Left colon (tissue), 2 donors: ENCODE data around the gene SOS1. TPM values are rescaled to one million over a fixed set of nuclear protein-coding genes. Genes with fewer than 3 reads are reported as not detected.

Source experiments
- ATAC-seq: fragments of 200-7000 bp; cut with Tn5 transposase; one replicate; pipeline ENCODE4 v1.9.1; 2020; ENCODE audit warnings: mild to moderate bottlenecking, moderate library complexity
- DNase-seq, 2 donors: peaks; one replicate each; pipeline ENCODE4 v3.0.0-alpha.2; 2020
- intact Hi-C, 2 donors: fragments of 100-400 bp; cut with DNase I in 1 of 2; cut with micrococcal nuclease in 1 of 2; formaldehyde crosslinking; loops; one replicate each; pipeline versions ENCODE4 v1.11.2 to v1.14.0; 2022; cut with DNase I, micrococcal nuclease
- total RNA-seq, 2 donors: library from RNA; stranded (reverse); fragmentation: NEBNext Ultra II Directional; extraction: Animal tissue kit (Norgen Biotek cat#: 25700); gene quantifications; one replicate each; pipeline ENCODE4 v1.2.1, GENCODE V29; 2021
- donor health status: DM: no; HTN: no; CAD: no.
- donor health status: DM: yes; HTN: yes; CAD: no.

The SOS1 gene
- total RNA-seq, 2 donors from 2014 or later, result 30.0 to 31.2 TPM

DNA sequence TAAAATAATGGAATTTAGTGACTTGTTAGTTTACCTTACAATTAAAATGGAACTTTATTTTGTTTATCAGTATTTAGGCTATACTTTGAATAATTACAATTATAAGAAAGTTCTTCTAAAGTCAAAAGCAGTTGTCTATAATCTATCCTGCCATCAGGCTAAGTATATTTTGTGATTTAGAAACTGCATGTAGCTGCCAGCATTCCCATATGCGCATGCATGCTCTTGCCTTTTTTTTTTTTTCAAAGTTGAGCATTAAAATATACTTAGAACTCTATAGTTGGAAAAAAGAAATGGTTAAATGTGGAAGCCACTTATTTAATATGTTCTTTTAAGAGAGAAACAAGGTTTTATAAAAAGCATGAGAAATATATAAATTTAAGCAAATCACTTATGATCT is 132.1 kb downstream of the SOS1 start:
- intact Hi-C loops, result no loop called here
- no peak for ATAC-seq
- DNase-seq, result no peak

DNA sequence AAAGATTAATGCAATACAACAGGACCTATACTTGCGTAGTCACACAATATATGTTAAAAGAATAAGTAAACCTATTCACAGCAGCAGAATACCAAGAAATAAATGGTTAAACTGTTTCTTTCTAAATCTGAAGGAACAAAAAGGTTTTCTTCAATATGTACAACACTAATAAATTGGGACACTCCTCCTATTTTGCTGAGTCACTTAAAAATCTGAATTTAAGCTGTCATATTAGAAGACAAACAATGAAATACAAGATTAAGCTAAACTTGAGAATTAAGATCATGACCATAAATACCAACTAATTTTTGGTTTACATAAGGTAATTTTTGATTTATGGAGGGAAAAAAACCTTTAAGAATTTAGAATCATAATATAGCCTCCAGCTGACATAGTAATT is 138.4 kb downstream of the SOS1 start:
- intact Hi-C loops, result no loop called here
- ATAC-seq, result no peak
- DNase-seq, result no peak

DNA sequence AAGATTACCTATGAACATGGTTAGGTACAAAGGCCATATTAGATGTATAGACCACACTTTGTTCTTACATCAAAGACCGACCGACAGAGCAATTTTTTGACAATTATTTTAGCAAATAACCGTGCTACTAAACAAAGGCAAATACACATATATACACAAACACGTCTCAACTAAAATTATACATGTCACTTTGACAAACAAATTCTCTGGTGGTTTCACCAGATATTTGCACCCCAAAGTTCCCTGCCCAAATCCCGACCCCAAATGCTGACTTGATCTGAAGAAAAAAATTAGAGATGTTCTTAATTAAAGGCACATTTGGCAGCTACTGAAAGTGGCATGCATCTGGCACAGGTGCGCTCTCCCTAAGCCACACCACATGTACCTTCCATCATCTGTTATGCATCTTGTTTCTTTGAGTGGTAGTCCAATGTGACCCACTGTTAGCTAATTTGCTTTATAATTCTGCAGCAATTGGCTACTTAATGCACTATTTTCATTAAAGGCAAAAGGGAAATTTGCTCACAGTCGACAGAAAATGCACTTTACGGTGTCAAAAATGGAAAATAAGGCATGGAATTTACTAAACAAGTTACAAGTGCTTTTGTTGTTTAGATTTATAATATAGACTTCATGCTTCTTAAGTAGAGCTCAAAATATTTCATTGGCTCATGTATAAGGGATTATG is 139.0 kb downstream of the SOS1 start:
- intact Hi-C loops, result no loop called here
- DNase-seq (no peak), ATAC-seq (no peak)

DNA sequence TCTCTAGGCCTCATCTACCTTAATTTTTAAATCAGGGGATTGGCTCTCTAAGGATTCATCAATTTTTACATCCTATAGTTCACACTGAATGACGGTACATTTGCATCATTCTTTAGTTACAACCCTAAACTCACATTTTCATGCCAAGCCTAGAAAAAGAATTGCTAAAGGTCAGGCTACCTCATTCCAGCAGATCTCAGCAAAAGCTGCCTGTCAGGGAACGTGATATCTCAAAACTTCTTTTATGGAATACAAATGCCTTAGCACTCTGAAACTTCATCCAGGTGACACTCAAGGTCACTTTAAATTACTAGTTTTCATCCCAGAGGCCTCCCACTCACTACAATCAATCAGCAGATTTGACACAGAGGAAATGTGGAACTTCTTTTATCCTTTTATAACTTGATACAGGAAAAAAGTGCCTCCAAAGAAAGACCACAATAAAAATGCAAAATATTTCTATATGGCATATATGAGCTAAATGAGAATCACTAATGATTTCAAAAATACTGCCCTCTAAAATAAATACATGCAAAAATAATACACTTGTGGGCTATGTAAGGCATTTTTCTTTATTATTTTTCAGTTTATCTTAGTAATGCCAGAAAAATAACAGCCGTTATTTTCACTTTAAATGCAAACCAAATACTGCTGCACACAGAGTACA is 139.7 kb downstream of the SOS1 start:
- intact Hi-C loops, result no loop called here
- ATAC-seq (no peak), DNase-seq (no peak)

DNA sequence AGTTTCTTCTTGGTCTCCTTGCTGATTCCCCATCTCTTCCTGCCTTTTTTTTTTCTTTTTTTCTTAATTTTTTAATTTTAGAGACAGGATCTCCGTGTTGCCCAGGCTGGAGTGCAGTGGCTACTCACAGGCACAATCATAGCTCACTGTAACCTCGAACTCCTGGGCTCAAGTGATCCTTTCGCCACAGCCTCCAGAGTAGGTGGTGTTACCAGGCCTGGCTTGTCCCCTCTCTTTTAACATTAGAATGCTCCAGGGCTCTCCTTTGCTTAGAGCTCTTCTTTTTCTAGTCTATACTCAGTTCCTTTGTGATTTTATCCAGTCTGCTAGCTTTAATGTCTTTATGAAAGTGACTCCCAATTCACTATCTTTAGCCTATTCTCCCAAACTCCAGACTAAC is 141.9 kb downstream of the SOS1 start:
- intact Hi-C loops, result no loop called here
- ATAC-seq (no peak), DNase-seq (no peak)

DNA sequence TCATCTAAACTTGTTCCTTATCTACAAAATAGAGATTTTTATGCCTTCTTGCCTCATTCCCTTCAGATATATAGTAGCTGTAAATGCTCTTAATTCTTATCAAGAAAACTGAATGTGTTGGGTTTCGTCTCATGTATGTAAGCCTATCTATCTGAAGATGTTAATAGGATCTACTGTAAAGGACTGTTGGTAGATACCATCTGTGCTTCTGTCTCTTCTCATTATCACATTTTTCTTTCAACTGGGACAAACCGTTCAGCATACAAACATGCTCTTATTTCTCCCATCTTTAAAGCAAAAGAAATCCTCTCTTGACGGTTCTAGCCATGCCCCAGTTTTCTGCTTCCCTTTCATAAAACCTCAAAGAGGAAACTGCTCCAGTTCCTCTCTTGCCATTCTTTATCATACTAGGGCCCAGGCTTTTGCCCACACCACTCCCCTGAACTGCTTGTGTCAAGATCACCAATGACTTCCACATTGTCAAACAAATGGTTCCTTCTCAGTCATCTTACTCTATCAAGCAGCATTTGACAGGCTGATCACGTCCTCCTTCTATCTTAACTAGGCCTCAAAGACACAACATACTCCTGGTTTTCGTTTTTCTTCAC is 142.5 kb downstream of the SOS1 start:
- intact Hi-C loops, result no loop called here
- DNase-seq, result no peak
- ATAC-seq, result no peak

DNA sequence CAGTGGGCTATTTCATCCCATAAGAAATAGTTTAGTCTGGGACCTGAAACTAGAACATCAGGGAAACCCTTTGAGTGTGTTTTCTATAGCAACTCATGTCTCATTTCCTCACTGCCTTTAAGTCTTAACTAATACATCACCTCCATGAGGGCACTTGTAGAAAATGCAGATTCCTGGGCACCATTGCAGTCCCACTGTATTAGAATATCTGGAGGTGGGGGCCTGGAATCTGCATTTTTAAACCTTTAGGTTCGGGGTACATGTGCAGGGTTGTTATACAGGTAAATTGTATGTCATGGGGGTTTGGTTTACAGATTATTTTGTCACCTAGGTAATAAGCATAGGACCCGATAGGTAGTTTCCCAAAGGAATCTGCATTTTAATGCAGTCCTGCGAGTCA is 143.8 kb downstream of the SOS1 start:
- intact Hi-C loops, result no loop called here
- ATAC-seq, result no peak
- DNase-seq, result no peak

DNA sequence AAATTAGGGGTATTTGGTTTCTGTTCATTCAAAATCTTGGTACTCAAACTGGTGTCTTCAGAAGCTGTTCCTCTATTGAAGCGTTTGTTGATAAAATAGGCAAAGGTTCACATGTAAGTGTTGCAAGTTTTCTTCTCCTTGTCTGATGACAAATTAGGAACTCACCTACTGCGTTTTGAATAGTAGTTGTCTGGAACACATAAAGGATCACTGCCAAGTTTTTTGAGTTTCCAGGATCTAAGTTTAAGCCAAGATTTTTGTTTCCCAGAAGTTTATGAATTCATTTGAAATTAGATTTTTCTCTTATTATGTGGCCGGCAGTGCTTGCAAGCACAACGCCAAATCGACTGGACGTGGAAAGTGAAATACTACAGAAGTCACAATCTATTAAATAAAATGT is 145.8 kb downstream of the SOS1 start:
- no peak for ATAC-seq
- no peak for DNase-seq
- intact Hi-C loops, result no loop called here

DNA sequence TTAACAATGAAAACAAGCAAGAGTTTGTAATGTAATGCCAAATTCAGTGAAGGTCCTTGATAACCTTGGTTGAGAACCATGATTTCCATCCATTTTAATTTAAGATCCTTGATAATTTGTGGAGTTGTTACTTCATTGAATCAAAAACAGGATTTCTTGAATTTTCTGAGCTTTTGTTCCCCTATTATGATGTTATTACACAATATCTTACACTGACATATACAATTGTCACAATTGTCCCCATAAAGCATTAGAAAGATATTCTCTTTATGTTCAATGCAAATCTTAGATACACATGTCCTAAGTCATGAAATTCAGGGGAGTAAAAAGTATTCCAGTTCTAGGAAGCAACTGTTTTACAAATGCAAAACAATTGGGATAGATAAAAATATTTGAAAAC is 147.6 kb downstream of the SOS1 start:
- ATAC-seq (no peak), DNase-seq (no peak)
- intact Hi-C loops, result no loop called here

DNA sequence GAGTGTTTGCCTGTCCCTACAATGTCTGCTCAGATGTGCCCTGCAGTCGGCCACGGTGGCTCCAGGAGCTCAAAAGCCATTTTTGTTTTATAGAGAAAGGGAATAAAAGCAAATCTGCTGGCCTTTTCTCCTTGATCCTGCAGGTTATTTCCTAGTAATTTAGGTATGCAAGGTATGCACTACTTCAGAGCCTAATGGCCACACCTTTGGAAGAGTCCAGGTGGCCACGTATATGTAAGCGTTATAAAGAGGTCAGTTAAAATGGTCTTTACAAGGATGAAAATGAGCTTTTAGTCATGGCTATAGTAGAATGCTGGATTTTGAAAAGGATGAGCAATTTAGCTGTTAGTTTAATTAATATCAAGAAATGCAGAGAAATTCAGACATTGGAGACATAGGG is 149.5 kb downstream of the SOS1 start:
- intact Hi-C loops, result no loop called here
- no peak for DNase-seq
- ATAC-seq, result no peak

DNA sequence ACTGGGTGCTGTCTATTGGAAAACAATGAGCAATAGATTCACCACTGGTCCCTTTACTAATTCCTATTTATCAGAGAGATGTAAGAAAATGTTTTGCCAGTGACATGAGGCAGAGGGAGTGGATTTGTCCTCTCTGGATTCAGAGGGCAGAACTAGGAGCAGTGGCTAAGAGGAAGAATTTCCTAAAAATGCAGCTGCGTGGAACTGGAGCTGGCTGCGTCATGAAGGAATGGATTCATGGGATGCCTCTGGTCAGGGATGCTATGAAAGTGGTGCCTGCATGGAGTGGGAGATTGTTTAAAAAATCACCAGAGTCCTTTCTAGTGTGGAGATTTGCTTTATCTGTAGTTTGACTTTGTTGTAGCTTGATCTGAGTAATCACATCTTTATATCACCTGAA is 152.8 kb downstream of the SOS1 start:
- intact Hi-C loops, result no loop called here
- DNase-seq, result no peak
- no peak for ATAC-seq

DNA sequence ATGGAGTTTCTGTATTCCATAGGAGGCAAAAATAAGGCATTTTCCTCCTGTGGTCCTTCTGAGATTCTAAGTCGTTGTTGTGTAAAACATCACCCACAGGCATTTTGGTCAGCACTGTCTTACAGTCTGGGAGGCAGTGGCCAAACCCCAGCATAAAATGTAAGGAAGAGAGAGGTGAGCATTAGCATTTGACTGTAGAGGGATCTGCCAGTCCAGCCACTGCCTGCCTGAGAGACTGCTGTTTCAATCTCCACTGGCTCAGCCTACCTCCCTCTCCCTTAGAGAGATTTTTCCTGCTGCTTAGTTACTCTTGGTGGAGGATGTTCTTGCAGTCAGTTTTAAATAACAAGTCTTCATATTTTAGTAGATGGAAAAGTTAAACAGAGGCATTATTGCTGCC is 154.2 kb downstream of the SOS1 start:
- ATAC-seq (no peak), DNase-seq (no peak)
- intact Hi-C loops, result no loop called here

DNA sequence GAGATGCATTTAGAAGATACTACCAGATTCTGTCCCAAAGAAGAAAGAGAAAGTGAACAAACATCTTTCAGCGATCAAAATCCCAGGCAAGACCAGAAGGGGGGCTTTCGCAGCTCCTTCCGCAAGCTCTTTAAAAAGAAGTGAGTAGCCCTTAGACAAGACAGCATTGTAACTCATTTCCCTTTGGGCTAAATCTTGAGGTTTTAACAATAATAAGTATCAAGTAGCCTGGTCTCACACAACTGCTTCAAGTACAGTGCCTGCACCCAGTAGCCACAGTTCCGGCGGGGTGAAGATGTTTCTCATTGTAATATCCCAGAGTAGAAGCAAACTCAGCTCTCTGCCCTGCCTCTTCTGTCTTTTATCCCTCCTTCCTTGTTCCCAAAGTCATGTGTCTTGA is 154.8 kb downstream of the SOS1 start:
- intact Hi-C loops, result no loop called here
- ATAC-seq (no peak), DNase-seq (no peak)

DNA sequence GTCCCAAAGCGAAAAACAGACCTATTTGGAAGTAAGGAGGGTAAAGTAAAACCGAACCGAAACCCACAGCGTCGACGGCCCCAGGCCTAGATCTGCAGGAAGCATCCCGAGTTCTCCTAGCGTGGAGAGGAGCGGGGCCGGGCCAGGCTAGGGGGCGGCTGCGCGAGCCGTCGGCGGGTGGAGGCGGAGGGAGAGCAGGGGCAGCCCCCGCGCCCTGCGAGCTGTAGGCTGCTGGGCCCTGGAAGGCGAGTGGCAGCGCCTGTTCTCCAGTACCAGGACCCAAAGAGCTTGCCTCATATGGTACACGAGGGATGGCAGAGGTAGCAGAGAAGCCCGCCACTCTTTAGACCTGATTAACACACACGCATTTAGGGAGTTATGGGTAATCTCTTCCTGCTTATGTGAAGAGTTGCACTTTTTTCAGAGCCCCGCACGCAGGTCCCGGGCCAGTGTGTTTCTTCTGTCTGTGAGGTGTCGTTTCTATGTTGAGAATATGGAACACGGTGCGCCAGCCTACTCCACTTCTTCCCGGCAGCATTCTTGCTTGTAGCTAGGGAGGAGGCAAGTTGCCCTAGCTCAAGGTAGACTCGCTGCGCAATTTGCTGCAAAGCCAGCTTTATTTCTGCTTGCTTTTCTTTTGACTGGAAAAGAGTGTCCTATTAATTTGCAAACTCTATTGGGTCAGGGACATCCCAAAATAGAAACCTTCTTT is 160.1 kb downstream of the SOS1 start:
- ATAC-seq, result no peak
- peak in 1 of 2 donors; percentile 8 for DNase-seq
- intact Hi-C loops, result no loop called here

DNA sequence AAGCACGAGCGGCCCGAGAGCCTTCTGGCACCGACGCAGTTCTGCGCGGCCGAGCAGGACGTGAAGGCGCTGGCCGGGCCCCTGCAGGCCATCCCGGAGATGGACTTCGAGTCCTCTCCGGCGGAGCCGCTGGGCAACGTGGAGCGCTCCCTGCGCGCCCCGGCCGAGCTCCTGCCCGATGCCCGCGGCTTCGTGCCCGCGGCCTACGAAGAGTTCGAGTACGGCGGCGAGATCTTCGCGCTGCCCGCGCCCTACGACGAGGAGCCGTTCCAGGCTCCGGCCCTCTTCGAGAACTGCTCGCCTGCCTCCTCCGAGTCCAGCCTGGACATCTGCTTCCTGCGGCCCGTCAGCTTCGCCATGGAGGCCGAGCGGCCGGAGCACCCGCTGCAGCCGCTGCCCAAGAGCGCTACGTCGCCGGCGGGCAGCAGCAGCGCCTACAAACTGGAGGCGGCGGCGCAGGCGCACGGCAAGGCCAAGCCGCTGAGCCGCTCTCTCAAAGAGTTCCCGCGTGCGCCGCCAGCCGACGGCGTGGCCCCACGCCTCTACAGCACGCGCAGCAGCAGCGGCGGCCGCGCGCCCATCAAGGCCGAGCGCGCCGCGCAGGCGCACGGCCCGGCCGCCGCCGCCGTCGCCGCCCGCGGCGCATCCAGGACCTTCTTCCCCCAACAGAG is 160.8 kb downstream of the SOS1 start:
- intact Hi-C loops, result no loop called here
- peak; percentile 62 to 76 for DNase-seq
- peak; percentile 97 for ATAC-seq

DNA sequence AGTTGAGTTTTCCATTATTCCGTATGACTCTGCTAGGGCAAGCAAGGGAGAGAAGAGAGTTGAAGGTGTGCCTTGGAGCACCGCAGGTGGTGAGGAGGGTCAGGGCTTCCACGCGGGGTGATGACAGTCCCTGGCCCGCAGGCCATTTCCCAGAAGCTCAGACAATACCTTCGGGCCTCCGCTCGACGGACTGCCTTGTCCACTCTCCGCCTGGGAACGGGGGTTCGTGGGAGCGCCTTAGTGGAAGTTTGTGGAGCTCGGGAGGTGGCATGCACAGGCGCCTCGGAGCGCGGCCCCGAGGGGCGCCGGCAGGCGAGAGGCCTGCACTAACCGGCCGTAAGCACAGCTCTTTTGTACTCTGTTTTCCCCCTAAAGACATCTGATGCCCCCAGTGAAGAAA is 161.4 kb downstream of the SOS1 start:
- no peak for ATAC-seq
- DNase-seq, result no peak
- intact Hi-C loops, result no loop called here

DNA sequence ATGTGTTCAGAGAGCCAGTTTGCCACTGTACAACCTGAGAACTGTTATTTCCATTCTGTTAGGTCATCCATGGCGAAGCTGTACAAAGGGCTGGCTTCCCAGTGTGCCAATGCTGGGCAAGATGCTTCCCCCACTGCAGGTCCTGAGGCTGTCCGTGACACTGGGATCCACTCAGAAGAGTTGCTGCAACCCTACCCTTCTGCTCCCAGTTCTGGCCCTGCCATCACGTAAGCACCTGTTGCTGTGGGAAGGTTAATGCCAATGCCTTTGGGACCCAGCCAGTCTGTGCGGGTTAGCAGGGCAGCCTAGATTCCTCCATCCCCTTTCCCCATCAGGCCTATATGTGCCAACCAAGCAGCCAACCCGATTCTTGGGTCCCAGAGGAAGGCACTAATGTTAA is 162.9 kb downstream of the SOS1 start:
- intact Hi-C loops, result no loop called here
- DNase-seq (no peak), ATAC-seq (no peak)

DNA sequence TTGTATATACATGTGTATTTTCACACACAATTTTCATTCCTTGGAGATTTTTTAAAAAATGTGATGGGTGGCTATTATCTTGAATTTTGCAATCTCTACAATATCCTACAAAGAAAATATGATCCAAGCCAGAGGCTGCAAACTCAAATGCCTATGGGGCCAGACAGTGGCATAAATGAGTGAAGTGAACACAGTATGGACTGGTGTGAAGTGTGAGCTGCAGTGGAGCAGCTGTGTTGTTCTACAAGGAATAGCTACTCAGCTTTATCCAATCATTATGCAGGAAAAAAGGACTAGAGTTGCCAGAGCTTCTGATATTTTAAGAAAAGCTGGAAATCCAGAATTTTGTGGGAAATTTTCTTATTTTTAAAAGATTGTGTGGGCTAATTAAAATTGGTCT is 169.1 kb downstream of the SOS1 start:
- DNase-seq, result no peak
- ATAC-seq, result no peak
- intact Hi-C loops, result no loop called here

DNA sequence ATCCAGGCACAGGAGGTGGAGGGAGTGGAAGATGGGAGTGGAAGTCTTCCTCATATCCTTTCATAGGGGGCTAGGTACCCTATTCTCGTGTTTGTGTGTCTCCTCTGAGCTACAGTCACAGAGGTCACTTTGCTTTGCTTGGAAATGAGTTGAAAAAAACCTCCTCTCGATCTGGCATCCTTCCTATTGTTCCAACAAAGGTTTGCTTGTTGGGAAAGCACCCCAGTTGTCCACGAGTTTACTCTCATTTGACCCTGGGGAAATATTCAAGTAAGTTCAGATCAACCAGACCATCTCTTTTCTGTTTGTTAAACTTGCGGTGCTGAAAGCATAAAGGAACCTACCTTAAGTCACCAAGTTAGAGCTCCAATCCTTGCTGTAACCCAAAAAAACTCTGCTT is 171.9 kb downstream of the SOS1 start:
- no peak for ATAC-seq
- intact Hi-C loops, result loop anchor here in 1 of 2 donors (5.0 kb wide), 1 partner anchor 278 kb away; no protein-coding TSS in a partner anchor

More for the DNA sequence above, 171.9 kb downstream of the SOS1 start:
- DNase-seq, result no peak
